GM12878 (cell line): Measurements from ENCODE around the gene ARHGAP26. TPM values are rescaled to one million over a fixed set of nuclear protein-coding genes. Genes with fewer than 3 reads are reported as not detected.

Source experiments
- ATAC-seq: fragments of 200-7000 bp; cut with Tn5 transposase; 3 replicates; pipeline ENCODE4 v1.9.1; 2020; ENCODE audit warnings: mild to moderate bottlenecking, moderate library complexity
- BruUV-seq: library from RNA; stranded (reverse); fragments of 400-500 nt; replicated peaks from 2 replicates; lab custom pipeline; 2021; lab: Mats Ljungman, UMichigan
- CTCF ChIA-PET: fragments of 300-600 bp; sonication (Branson Sonifier 250); formaldehyde crosslinking; extraction: SDS; loops from one replicate; lab custom pipeline; 2021; ENCODE audit warnings: inconsistent platforms; lab: Yijun Ruan, JAX
- POLR2A ChIA-PET: fragments of 350-600 bp; formaldehyde crosslinking; extraction: SDS; loops from one replicate; lab custom pipeline; 2021; ENCODE audit warnings: inconsistent platforms; lab: Charles Lee
- RAD21 ChIA-PET: fragments of 300-600 bp; sonication (Branson Sonifier 250); formaldehyde crosslinking; loops from one replicate; lab custom pipeline; 2023; ENCODE audit warnings: antibody characterized with exemption; ENCODE audit not compliant: unreplicated experiment; lab: Charles Lee
- SMC1A ChIA-PET: fragments of 300-600 bp; sonication (Branson Sonifier 250); formaldehyde crosslinking; loops from one replicate; lab custom pipeline; 2023; ENCODE audit not compliant: unreplicated experiment, uncharacterized antibody; lab: Charles Lee
- DNase-seq: peaks from one replicate; pipeline ENCODE4 v3.0.0-alpha.2; 2011; ENCODE audit warnings: low read depth, low spot score
- FAIRE-seq: peaks from 3 replicates; lab custom pipeline; 2011; peaks lifted over from hg19 to GRCh38; lab: Jason Lieb, UNC
- H2AFZ ChIP-seq: 2 replicates; pipeline ENCODE4 v1.6.0; 2011; ENCODE audit warnings: low read depth, low read length, control low read depth; ENCODE audit not compliant: control insufficient read depth
- H3K27ac ChIP-seq: 2 replicates; pipeline ENCODE4 v1.5.1; 2011; ENCODE audit warnings: control low read depth; ENCODE audit not compliant: control insufficient read depth, insufficient read depth
- H3K27me3 ChIP-seq, 2 experiments: replicated peaks in 1 of 2; 2 replicates each; pipeline versions ENCODE4 v1.6.0 to v1.6.1; 2011; ENCODE audit warnings: low read length in 1 of 2; ENCODE audit not compliant: control insufficient read depth in 2 of 2, insufficient read depth in 2 of 2
- H3K36me3 ChIP-seq, 2 experiments: 2 replicates each; pipeline ENCODE4 v1.5.1; 2011; ENCODE audit warnings: low read length in 1 of 2; ENCODE audit not compliant: control insufficient read depth in 2 of 2, insufficient read depth in 2 of 2
- H3K4me1 ChIP-seq: 2 replicates; pipeline ENCODE4 v1.6.1; 2011; ENCODE audit warnings: mild to moderate bottlenecking, low read length, moderate library complexity, mixed read lengths; ENCODE audit not compliant: control insufficient read depth, insufficient read depth
- H3K4me2 ChIP-seq: 2 replicates; pipeline ENCODE4 v1.6.0; 2011; ENCODE audit warnings: control low read depth; ENCODE audit not compliant: control insufficient read depth, insufficient read depth
- H3K4me3 ChIP-seq: fragments of 200-600 bp; sonication (generic); 2 replicates; pipeline ENCODE4 v1.5.1; 2016
- H3K79me2 ChIP-seq: 2 replicates; pipeline ENCODE4 v1.6.0; 2011; ENCODE audit warnings: low read length; ENCODE audit not compliant: control insufficient read depth, insufficient read depth
- H3K9ac ChIP-seq: 2 replicates; pipeline ENCODE4 v1.8.0; 2011; ENCODE audit warnings: low read length, control low read depth, mixed read lengths; ENCODE audit not compliant: control insufficient read depth, insufficient read depth
- H3K9me3 ChIP-seq: replicated peaks from 3 replicates; pipeline ENCODE4 v1.5.1; 2011; ENCODE audit warnings: mild to moderate bottlenecking, low read length; ENCODE audit not compliant: control insufficient read depth, insufficient read depth
- H4K20me1 ChIP-seq: 2 replicates; pipeline ENCODE4 v1.6.0; 2011; ENCODE audit not compliant: control insufficient read depth, insufficient read depth
- ATF7 ChIP-seq: fragments of 450-650 bp; IDR thresholded peaks from 2 replicates; pipeline ENCODE4 v1.6.1; 2016; ENCODE audit warnings: low read depth, mild to moderate bottlenecking
- BCL11A ChIP-seq: IDR thresholded peaks from 2 replicates; pipeline ENCODE4 v1.6.1; 2011; ENCODE audit warnings: low read depth, low read length
- BHLHE40 ChIP-seq, 2 experiments: fragments of 450-650 bp in 1 of 2; IDR thresholded peaks; 2 replicates each; pipeline ENCODE4 v1.6.1; 2011 to 2017; ENCODE audit warnings: low read depth in 2 of 2, borderline replicate concordance in 1 of 2, improper control_type of control experiment in 1 of 2, low read length in 1 of 2, mild to moderate bottlenecking in 1 of 2
- BMI1 ChIP-seq: fragments of 450-650 bp; IDR thresholded peaks from 2 replicates; pipeline ENCODE4 v1.6.1; 2016; ENCODE audit warnings: mild to moderate bottlenecking, moderate library complexity, borderline replicate concordance
- CREB1 ChIP-seq: IDR thresholded peaks from 2 replicates; pipeline ENCODE4 v1.6.1; 2012; ENCODE audit warnings: low read depth, mild to moderate bottlenecking, inconsistent platforms
- ESRRA ChIP-seq: IDR thresholded peaks from 2 replicates; pipeline ENCODE4 v1.6.1; 2012; ENCODE audit warnings: mild to moderate bottlenecking, low read length, improper control_type of control experiment
- KAT2A ChIP-seq: conservative IDR thresholded peaks from 2 replicates; pipeline ENCODE4 v1.6.1; 2011; ENCODE audit warnings: low read depth, low read length; ENCODE audit not compliant: control insufficient read depth
- KDM1A ChIP-seq: fragments of 200-600 bp; sonication (generic); IDR thresholded peaks from 2 replicates; pipeline ENCODE4 v1.6.1; 2016; ENCODE audit warnings: borderline replicate concordance
- POU2F2 ChIP-seq: IDR thresholded peaks from 3 replicates; pipeline ENCODE4 v1.6.1; 2011; ENCODE audit warnings: low read depth, mild to moderate bottlenecking, low read length, borderline replicate concordance
- RUNX3 ChIP-seq: IDR thresholded peaks from 2 replicates; pipeline ENCODE4 v1.6.1; 2012; ENCODE audit warnings: low read length, inconsistent platforms
- SMAD5 ChIP-seq: IDR thresholded peaks from 2 replicates; pipeline ENCODE4 v1.6.1; 2016; ENCODE audit warnings: antibody characterized with exemption, low read depth
- STAT1 ChIP-seq: fragments of 450-650 bp; conservative IDR thresholded peaks from 2 replicates; pipeline ENCODE4 v1.6.1; 2014; ENCODE audit warnings: antibody characterized with exemption, mild to moderate bottlenecking
- SUPT20H ChIP-seq: IDR thresholded peaks from 2 replicates; pipeline ENCODE4 v1.6.1; 2011; ENCODE audit warnings: low read depth, mild to moderate bottlenecking, low read length, moderate library complexity, borderline replicate concordance; ENCODE audit not compliant: control insufficient read depth
- TARDBP ChIP-seq: IDR thresholded peaks from 2 replicates; pipeline ENCODE4 v1.6.1; 2016; ENCODE audit warnings: borderline replicate concordance
- YY1 ChIP-seq: IDR thresholded peaks from 2 replicates; pipeline ENCODE4 v1.6.1; 2011; ENCODE audit warnings: low read depth, mild to moderate bottlenecking, low read length
- ZNF384 ChIP-seq: IDR thresholded peaks from 2 replicates; pipeline ENCODE4 v1.6.1; 2012; ENCODE audit warnings: low read depth, mild to moderate bottlenecking, low read length, improper control_type of control experiment, borderline replicate concordance
- WGBS: methylation state at CpG from one replicate; pipeline ENCODE4 v1.1.6; 2016; ENCODE audit warnings: low lambda C conversion rate; ENCODE audit not compliant: insufficient replicate concordance, insufficient coverage; ENCODE audit errors: missing lambda C conversion rate; 5-methylcytosine and 5-hydroxymethylcytosine counted together
- in situ Hi-C: fragments of 300-500 bp; cut with MboI; formaldehyde crosslinking; loops from 9 replicates; pipeline ENCODE4 v1.14.3; 2018; ENCODE audit warnings: mixed read lengths
- intact Hi-C: fragments of 100-400 bp; cut with micrococcal nuclease; formaldehyde crosslinking; loops from one replicate; pipeline ENCODE4 v1.14.2; 2022; ENCODE audit not compliant: unreplicated experiment
- polyA plus RNA-seq, 11 experiments: library from polyadenylated mRNA; depleted of rRNA in 4 of 11; unstranded in 6 of 11; stranded (reverse) in 5 of 11; fragments of >200 nt; fragmentation: Nextera tagmentation in 4 of 11; fragmentation: Illumina TruSeq in 1 of 11; extraction: Ambion mirVana in 4 of 11; extraction: Trizol in 1 of 11; gene quantifications; 1 replicate in 1 of 11; 2 replicates in 10 of 11; pipeline versions ENCODE4 v1.2.1 to v1.2.3, GENCODE V29; 2011 to 2016; ENCODE audit warnings: inconsistent platforms in 2 of 11, missing spikeins in 2 of 11, low read depth in 1 of 11
- total RNA-seq, 4 experiments: library from RNA; depleted of rRNA in 3 of 4; stranded (reverse); fragments of >200 nt in 3 of 4; fragmentation: Illumina TruSeq in 1 of 4; extraction: Trizol in 1 of 4; gene quantifications; 2 replicates each; pipeline versions ENCODE4 v1.2.1 to v1.2.3, GENCODE V29; 2013 to 2021

The ARHGAP26 gene
- total and polyA plus RNA-seq, 10 of the 15 experiments (the other 5 are each of a cell fraction or from before 2014, with no cell fraction given): 9.4 to 41.5 (median 19.3) TPM

GRCh38 chr5:142746532-142747433 lies 23.4 kb upstream of the ARHGAP26 start:
- Histone ChIP-seq H4K20me1 (no peaks in the 10 kb centered on the region), H3K9me3 (no peaks in the 10 kb centered on the region), H3K9ac (no peak overlapping the region), H3K4me2 (no peak overlapping the region), H2AFZ (no peak overlapping the region), H3K36me3 (no peaks in the 10 kb centered on the region), H3K4me3 (no peak overlapping the region), H3K79me2 (no peaks in the 10 kb centered on the region), H3K4me1 (no peaks in the 10 kb centered on the region), H3K27ac (no peak overlapping the region), H3K27me3 (peaks cover 0 to 1% of the 10 kb centered on the region in 2 experiments; a peak in 1 of 4 replicates)
- CTCF ChIA-PET: interaction anchor here (1.3 to 7.5 kb wide), 15 partner anchors 10 to 167 kb away, joined by 3 to 144 read pairs (median 14); partner anchors contain the start of gene ARHGAP26
- DNase-seq (no peak), FAIRE-seq (no peak), ATAC-seq (no peak)
- intact Hi-C loops: no loop called here
- TF ChIP-seq ESRRA (no peak), RUNX3 (no peak)
- POLR2A ChIA-PET: no interaction called here
- SMC1A ChIA-PET: interaction anchor here (1.0 to 5.0 kb wide), 7 partner anchors 25 to 145 kb away, joined by 3 to 50 read pairs (median 12); no protein-coding TSS in a partner anchor
- BruUV-seq: no TSS peak
- RAD21 ChIA-PET: interaction anchor here (1.5 to 4.0 kb wide), 6 partner anchors 30 to 142 kb away, joined by 3 to 24 read pairs (median 10); no protein-coding TSS in a partner anchor
- WGBS: 6% methylated on average over 4 of the region's 4 CpGs
- in situ Hi-C loops: no loop called here

DNA sequence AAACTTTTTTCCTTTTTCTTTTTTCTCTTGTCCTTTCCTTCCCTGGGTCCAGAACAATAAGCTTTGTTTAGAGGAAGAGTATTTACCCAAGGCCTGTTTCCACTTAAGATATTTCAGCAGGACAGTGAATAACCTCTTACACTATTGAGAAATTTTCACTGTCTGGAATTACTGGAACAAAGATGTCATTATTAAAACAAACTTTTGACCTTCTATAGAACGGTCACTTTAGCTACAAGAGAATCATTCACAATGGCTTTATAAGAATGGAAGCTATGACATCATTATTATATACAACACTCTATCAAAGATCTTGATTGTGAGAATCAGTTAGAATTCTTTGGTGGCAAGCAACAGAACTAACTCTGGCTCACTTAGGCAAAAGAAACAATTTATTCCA lies 22.0 kb upstream of the ARHGAP26 start:
- H2AFZ ChIP-seq: no peak overlapping the region
- H3K4me2 ChIP-seq: no peak overlapping the region
- 30% methylated on average over 1 of the region's 1 CpG for WGBS
- H3K9ac ChIP-seq: no peak overlapping the region
- CTCF ChIA-PET: interaction anchor here (0.5 to 7.5 kb wide), 34 partner anchors 11 to 1444 kb away, joined by 3 to 144 read pairs (median 4); partner anchors contain the start of gene ARHGAP26
- FAIRE-seq (no peak), DNase-seq (no peak), ATAC-seq (no peak)
- intact Hi-C loops (loop anchor here (1.0 kb wide), 2 partner anchors 119 to 132 kb away; no protein-coding TSS in a partner anchor), in situ Hi-C loops (no loop called here)
- TF ChIP-seq KAT2A (no peak), BHLHE40 (IDR thresholded peaks at IDR 0.05; ENCODE audit: borderline replicate concordance in 1 of 2, low read depth in 2 of 2, low read length in 1 of 2) (no peak), KDM1A (no peak), SUPT20H (no peak), STAT1 (no peak), ATF7 (no peak), BCL11A (no peak), BMI1 (no peak), ZNF384 (no peak), CREB1 (no peak), SMAD5 (no peak), POU2F2 (no peak), YY1 (no peak), TARDBP (no peak)
- POLR2A ChIA-PET: no interaction called here
- H3K4me1 ChIP-seq: no peaks in the 10 kb centered on the region
- H3K9me3 ChIP-seq: no peaks in the 10 kb centered on the region
- RAD21 ChIA-PET: interaction anchor here (0.6 to 4.0 kb wide), 14 partner anchors 31 to 173 kb away, joined by 3 to 31 read pairs (median 8); no protein-coding TSS in a partner anchor
- H4K20me1 ChIP-seq: no peaks in the 10 kb centered on the region
- no peaks in the 10 kb centered on the region for H3K79me2 ChIP-seq
- no peak overlapping the region for H3K27ac ChIP-seq
- H3K27me3 ChIP-seq: no peaks in the 10 kb centered on the region
- no peaks in the 10 kb centered on the region for H3K36me3 ChIP-seq
- SMC1A ChIA-PET: interaction anchor here (1.0 to 5.0 kb wide), 16 partner anchors 13 to 248 kb away, joined by 3 to 50 read pairs (median 4); no protein-coding TSS in a partner anchor
- BruUV-seq: no TSS peak
- no peak overlapping the region for H3K4me3 ChIP-seq
